Dendritic cell treated with granulocyte-macrophage colony-stimulating factor and Interleukin-4, amounts not matched to agents 40 ng/mL and 50 ng/mL, for 4 days (primary cell): ENCODE data around the gene LDHAL6B.

Experiments
- H3K27ac Mint-ChIP-seq: one replicate; pipeline ENCODE4 v1.8.0; 2022; ENCODE audit warnings: mild to moderate bottlenecking, mixed read lengths
- H3K27me3 Mint-ChIP-seq: one replicate; pipeline ENCODE4 v1.8.0; 2022; ENCODE audit warnings: mild to moderate bottlenecking, mixed read lengths
- H3K36me3 Mint-ChIP-seq: one replicate; pipeline ENCODE4 v1.8.0; 2022; ENCODE audit warnings: low read depth, mixed read lengths
- H3K4me1 Mint-ChIP-seq: one replicate; pipeline ENCODE4 v1.8.0; 2022; ENCODE audit warnings: low read depth, mixed read lengths
- H3K4me3 Mint-ChIP-seq: one replicate; pipeline ENCODE4 v1.8.0; 2022; ENCODE audit warnings: mild to moderate bottlenecking, moderate library complexity, mixed read lengths
- H3K9me3 Mint-ChIP-seq: one replicate; pipeline ENCODE4 v1.8.0; 2022; ENCODE audit warnings: mixed read lengths
- intact Hi-C: fragments of 100-400 bp; cut with micrococcal nuclease; formaldehyde crosslinking; loops from one replicate; pipeline ENCODE4 v1.15.0; 2022

Gene LDHAL6B

GRCh38 chr15:59256482-59256881, 49.8 kb downstream of the LDHAL6B start:
- peaks cover 83% of the 10 kb centered on the region for H3K36me3 Mint-ChIP-seq
- no peaks in the 10 kb centered on the region for H3K9me3 Mint-ChIP-seq
- intact Hi-C loops: no loop called here
- H3K4me3 Mint-ChIP-seq: no peak overlapping the region
- no peak overlapping the region for H3K27ac Mint-ChIP-seq
- H3K4me1 Mint-ChIP-seq: peaks cover 5% of the 10 kb centered on the region
- no peaks in the 10 kb centered on the region for H3K27me3 Mint-ChIP-seq

DNA sequence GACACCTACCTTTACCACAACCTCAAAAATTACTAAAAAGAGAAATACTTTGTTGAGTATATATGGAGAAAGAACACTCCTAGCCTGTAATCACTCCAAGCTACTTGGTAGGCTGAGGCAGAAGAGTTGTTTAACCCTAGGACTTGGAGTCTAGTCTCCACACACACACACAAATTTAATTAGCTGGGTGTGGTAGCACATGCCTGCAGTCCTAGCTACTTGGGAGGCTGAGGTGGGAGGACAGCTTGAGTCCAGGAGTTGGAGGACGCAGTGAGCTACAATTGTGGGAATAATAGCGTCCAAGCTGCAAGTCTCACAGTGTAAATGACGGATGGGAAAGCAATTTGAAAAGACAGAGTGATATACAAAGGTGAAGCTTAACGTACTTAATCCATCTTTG, 50.5 kb downstream of the LDHAL6B start:
- peaks cover 5% of the 10 kb centered on the region for H3K4me1 Mint-ChIP-seq
- intact Hi-C loops: no loop called here
- no peak overlapping the region for H3K27ac Mint-ChIP-seq
- no peaks in the 10 kb centered on the region for H3K27me3 Mint-ChIP-seq
- peaks cover 90% of the 10 kb centered on the region for H3K36me3 Mint-ChIP-seq
- H3K9me3 Mint-ChIP-seq: no peaks in the 10 kb centered on the region
- no peak overlapping the region for H3K4me3 Mint-ChIP-seq
